Bronchial epithelial cell (primary cell): ENCODE data around the gene CNKSR2. TPM values are rescaled to one million over a fixed set of nuclear protein-coding genes. Genes with fewer than 3 reads are reported as not detected.
"Not testable (repeated sequence)": the region's sequence is repeated elsewhere in the genome, so short reads cannot be mapped to it uniquely, and the experiment has no call there.

Experiments
- DNase-seq: peaks from one replicate; pipeline ENCODE4 v3.0.0-alpha.2; 2010; ENCODE audit warnings: low read depth
- FAIRE-seq: peaks from 2 replicates; lab custom pipeline; 2011; peaks lifted over from hg19 to GRCh38; lab: Jason Lieb, UNC
- H3K27me3 ChIP-seq: 2 replicates; pipeline ENCODE4 v1.5.1; 2011; ENCODE audit warnings: low read length; ENCODE audit not compliant: control insufficient read depth, insufficient read depth
- H3K36me3 ChIP-seq: 2 replicates; pipeline ENCODE4 v1.5.1; 2011; ENCODE audit warnings: low read length; ENCODE audit not compliant: control insufficient read depth, insufficient read depth
- H3K4me3 ChIP-seq: 2 replicates; pipeline ENCODE4 v1.5.1; 2011; ENCODE audit warnings: mild to moderate bottlenecking, low read depth, low read length, control low read depth
- CTCF ChIP-seq: IDR thresholded peaks from 2 replicates; pipeline ENCODE4 v1.5.1; 2011; ENCODE audit warnings: mild to moderate bottlenecking, moderate library complexity, low read length, control low read depth, inconsistent platforms; ENCODE audit not compliant: insufficient read depth, severe bottlenecking
- total RNA-seq: library from RNA; depleted of rRNA; stranded (reverse); fragments of >200 nt; gene quantifications from 2 replicates; pipeline ENCODE4 v1.2.1, GENCODE V29; 2014

The CNKSR2 gene
- total RNA-seq, 1 donor from 2014 or later, result 0.53 TPM

GRCh38 chrX:21528076-21528475 lies 153.9 kb downstream of the CNKSR2 start:
- no peak for TF ChIP-seq CTCF
- Histone ChIP-seq H3K27me3 (no peaks in the 10 kb centered on the region), H3K36me3 (no peaks in the 10 kb centered on the region), H3K4me3 (no peak overlapping the region)
- FAIRE-seq (no peak), DNase-seq (peak; percentile 8)

GRCh38 chrX:21529771-21530170 lies 155.6 kb downstream of the CNKSR2 start:
- peak; percentile 4 for DNase-seq
- no peaks in the 10 kb centered on the region for H3K27me3 ChIP-seq
- H3K36me3 ChIP-seq, result no peaks in the 10 kb centered on the region
- FAIRE-seq, result no peak
- H3K4me3 ChIP-seq, result no peak overlapping the region
- TF ChIP-seq CTCF, result no peak

GRCh38 chrX:21544642-21545041 lies 170.4 kb downstream of the CNKSR2 start:
- not testable (repeated sequence) for H3K4me3 ChIP-seq, H3K27me3 ChIP-seq, FAIRE-seq, DNase-seq, H3K36me3 ChIP-seq

- no peaks in the 10 kb centered on the region for H3K27me3 ChIP-seq
- H3K36me3 ChIP-seq, result no peaks in the 10 kb centered on the region
- H3K4me3 ChIP-seq, result no peak overlapping the region
- DNase-seq (no peak), FAIRE-seq (no peak)
- no peak for TF ChIP-seq CTCF
Measured at GRCh38 chrX:21559417-21559816, 185.2 kb downstream of the CNKSR2 start.

- H3K27me3 ChIP-seq, result no peaks in the 10 kb centered on the region
- FAIRE-seq (no peak), DNase-seq (no peak)
- H3K4me3 ChIP-seq, result no peak overlapping the region
- H3K36me3 ChIP-seq, result no peaks in the 10 kb centered on the region
- TF ChIP-seq CTCF, result no peak
Measured at GRCh38 chrX:21565025-21565424, 190.8 kb downstream of the CNKSR2 start.

GRCh38 chrX:21574793-21575192 lies 200.6 kb downstream of the CNKSR2 start:
- FAIRE-seq (no peak), DNase-seq (no peak)
- Histone ChIP-seq H3K27me3 (no peaks in the 10 kb centered on the region), H3K4me3 (no peak overlapping the region), H3K36me3 (no peaks in the 10 kb centered on the region)
- TF ChIP-seq CTCF, result no peak
